GM20000 (cell line): ENCODE data around the gene MGAT4A.

ENCODE experiments used
- DNase-seq: peaks from one replicate; pipeline ENCODE4 v3.0.0; 2012; ENCODE audit warnings: low spot score
- TF ChIP-seq, protein P1 (sequence below): IDR thresholded peaks from 2 replicates; pipeline ENCODE4 v1.5.1; 2012; ENCODE audit warnings: mild to moderate bottlenecking, control low read depth; ENCODE audit errors: extremely low read depth, missing control alignments

Gene MGAT4A

DNA sequence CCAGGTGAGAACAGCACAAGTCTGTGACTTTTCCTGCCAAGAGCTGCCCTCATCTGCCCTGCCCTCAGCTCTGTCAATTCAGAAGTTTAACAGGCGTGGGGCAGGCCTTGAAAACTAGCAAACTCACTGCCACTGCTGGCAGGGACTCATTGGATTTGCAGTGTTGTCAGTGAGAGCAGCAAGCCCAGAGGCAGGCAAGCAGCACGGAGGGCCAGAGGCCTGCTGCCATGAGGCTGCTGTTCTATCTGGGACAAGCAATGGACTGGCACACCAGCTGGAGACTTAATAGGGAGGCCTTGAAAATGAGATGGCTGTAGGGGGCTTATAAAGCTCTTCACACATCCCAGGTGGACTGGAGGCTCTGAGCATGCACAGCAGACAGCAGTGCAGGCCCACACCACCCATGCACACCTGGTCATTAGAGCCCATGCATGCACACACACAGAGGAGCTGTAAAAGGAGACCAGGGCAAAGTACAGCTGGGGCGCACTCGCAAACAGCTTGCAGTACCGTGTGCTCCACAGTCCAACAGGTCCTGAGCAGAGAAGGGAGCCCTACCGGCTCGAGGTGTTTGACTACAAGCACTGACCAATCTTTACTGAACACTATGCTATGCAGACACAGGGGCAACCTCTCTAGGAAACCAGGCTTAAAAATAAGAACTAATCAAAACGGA is 28.7 kb downstream of the MGAT4A start:
- TF ChIP-seq, protein P1, sequence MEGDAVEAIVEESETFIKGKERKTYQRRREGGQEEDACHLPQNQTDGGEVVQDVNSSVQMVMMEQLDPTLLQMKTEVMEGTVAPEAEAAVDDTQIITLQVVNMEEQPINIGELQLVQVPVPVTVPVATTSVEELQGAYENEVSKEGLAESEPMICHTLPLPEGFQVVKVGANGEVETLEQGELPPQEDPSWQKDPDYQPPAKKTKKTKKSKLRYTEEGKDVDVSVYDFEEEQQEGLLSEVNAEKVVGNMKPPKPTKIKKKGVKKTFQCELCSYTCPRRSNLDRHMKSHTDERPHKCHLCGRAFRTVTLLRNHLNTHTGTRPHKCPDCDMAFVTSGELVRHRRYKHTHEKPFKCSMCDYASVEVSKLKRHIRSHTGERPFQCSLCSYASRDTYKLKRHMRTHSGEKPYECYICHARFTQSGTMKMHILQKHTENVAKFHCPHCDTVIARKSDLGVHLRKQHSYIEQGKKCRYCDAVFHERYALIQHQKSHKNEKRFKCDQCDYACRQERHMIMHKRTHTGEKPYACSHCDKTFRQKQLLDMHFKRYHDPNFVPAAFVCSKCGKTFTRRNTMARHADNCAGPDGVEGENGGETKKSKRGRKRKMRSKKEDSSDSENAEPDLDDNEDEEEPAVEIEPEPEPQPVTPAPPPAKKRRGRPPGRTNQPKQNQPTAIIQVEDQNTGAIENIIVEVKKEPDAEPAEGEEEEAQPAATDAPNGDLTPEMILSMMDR, result no peak
- no peak for DNase-seq

DNA sequence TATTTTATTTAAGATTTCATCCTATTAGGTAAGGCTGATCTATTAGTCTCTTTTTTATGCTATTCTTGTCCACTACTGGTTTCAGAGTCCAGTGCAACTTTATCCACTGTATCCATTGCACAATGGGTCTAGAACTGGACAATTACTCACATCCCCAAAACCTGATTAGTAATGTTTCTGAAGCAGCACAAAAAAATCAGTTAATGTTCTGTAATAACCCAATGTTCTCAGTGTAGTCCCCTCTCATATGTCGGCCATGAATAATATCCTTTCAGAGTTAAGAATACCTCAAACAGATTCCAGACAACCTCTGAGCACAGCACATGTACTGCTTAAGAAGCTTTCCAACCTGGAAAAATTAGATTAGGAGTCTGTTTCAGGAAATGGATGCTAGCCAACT is 29.7 kb downstream of the MGAT4A start:
- TF ChIP-seq, protein P1, result no peak
- DNase-seq, result no peak

DNA sequence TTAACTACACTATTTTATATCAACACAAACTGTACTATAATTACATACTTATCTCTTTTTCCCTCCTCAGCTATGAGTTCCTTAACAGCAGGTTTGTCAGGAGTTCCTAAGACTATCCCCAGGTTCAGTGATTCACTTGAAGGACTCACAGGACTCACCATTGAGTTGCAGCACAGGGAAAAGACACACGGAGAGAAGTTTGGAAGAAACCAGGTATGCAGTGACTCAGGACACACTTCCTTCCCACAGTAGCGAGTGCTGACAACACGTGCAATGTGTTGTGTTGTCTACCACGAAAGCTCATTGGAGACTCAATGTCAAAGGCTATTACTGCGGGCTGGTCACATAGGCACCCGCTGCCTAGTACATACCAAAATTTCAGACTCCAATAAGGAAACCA is 32.0 kb downstream of the MGAT4A start:
- TF ChIP-seq, protein P1, result no peak
- no peak for DNase-seq

DNA sequence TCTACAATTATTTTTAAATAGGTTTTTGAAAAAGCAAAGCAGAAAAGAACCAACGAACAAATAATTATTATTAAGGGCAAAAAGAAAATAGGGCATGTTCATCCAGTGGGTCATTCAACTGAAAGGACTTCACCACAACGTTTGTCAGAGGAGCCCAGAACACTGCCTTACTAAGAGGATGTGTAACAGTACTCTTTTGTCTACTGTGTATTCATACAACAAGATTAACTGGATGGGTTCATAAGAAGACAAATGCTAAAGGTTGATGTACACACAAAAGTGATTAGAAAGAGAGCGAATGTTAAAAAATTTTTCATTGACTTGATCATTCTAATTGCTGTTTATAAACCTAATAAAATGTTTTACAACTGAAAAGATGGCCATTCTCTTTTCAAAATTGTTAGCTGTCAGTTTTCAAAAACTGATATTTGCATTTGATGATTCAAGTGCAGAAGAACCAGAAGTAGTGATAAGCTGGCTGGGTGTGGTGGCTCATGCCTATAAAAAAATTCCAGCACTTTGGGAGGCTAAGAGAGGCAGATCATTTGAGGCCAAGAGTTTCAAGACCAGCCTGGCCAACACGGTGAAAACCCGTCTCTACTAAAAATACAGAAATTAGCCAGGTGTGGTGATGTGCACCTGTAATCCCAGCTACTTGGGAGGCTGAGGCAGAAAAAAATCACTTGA is 33.1 kb downstream of the MGAT4A start:
- TF ChIP-seq, protein P1, result no peak

DNA sequence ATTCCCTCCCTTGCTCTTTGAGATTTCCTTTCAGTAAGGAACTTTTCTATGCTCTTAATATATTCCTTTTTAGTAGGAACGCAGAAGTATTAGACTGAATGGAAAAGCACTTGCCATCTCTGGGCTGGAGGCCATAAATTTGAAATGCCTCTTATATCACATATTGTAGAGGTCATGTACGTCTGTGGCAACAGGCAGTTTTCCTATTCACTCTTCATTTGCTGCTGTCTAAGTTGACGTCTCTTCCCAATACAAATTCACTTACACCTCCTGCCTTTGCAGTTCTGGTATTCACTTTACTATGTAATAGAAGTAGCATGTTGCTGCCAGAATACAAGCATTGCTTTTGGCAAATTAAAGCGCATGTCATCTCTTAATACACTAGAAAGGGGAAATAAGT is 34.7 kb downstream of the MGAT4A start:
- TF ChIP-seq, protein P1, result no peak
- no peak for DNase-seq

More for the DNA sequence above, 33.1 kb downstream of the MGAT4A start:
- no peak for DNase-seq

DNA sequence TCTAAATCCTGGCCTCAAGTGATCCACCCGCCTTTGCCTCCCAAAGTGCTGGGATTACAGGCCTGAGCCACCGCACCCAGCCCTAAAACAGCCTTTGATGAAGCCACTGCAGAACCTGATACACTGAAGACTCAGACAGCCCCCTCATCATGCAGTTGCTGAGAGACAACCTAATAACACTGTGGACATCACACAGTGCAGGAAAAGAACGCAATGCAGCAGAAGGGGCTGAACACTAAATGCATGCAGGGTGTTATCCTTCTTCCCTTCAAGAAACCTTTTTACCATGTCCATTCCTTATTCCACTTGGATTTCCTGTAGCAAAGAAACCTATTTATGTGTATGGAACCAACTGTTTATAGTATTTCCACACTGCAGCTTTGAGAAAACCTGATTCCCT is 35.7 kb downstream of the MGAT4A start:
- TF ChIP-seq, protein P1, result no peak
- DNase-seq, result no peak

DNA sequence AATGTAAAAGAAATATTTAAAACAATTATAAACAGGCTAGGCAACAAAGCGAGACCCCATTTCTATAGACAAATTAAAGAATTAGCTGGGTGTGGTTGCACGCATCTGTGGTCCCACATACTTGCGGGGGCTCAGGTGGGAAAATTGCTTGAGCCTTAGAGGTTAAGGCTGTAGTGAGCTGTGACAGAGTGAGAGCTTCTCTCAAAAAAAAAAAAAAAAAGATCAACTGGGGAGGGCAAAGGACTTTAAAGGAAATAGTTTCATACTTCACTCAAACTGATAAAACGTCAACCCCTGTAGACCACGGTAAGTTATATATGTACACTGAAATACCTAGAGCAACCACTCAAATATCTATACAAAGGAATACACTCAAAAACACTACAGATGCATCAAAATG is 37.5 kb downstream of the MGAT4A start:
- TF ChIP-seq, protein P1, result no peak
- no peak for DNase-seq
